A673 (cell line): ENCODE results near the gene HDAC7.

Source experiments
- CTCF ChIP-seq: fragments of 300-800, 200-600 bp; sonication (generic); conservative IDR thresholded peaks from 2 replicates; pipeline ENCODE4 v1.5.1; 2017; ENCODE audit warnings: low read depth, mild to moderate bottlenecking, antibody characterized with exemption, low read length, moderate library complexity, mixed read lengths
- EZH2 ChIP-seq: fragments of 200-600 bp; sonication (generic); IDR thresholded peaks from 2 replicates; pipeline ENCODE4 v1.6.1; 2017; ENCODE audit warnings: borderline replicate concordance, low read depth, mild to moderate bottlenecking, mixed read lengths, antibody characterized with exemption, low read length; ENCODE audit not compliant: poor library complexity, severe bottlenecking

GRCh38 chr12:47795121-47795813 lies 24.4 kb downstream of the HDAC7 start:
- TF ChIP-seq CTCF: no peak
- TF ChIP-seq EZH2: no peak
